GM23338 (cell line): Measurements from ENCODE around the gene HOTAIR. TPM values are rescaled to one million over a fixed set of nuclear protein-coding genes. Genes with fewer than 3 reads are reported as not detected.
A peak's percentile ranks its signal among the peaks of the same experiment; 100 is the strongest.

Experiments
- ATAC-seq: fragments of 200-7000 bp; cut with Tn5 transposase; 3 replicates; pipeline ENCODE4 v1.9.1; 2020
- DNase-seq: peaks from one replicate; pipeline ENCODE4 v3.0.0-alpha.2; 2015; ENCODE audit warnings: low spot score
- H2AFZ ChIP-seq: fragments of 200-600 bp; sonication (generic); 2 replicates; pipeline ENCODE4 v1.8.0; 2016; ENCODE audit warnings: antibody characterized with exemption, mild to moderate bottlenecking, moderate library complexity
- H3F3A ChIP-seq: fragments of 200-600 bp; sonication (generic); replicated peaks from 2 replicates; pipeline ENCODE4 v1.8.0; 2017; ENCODE audit warnings: antibody characterized with exemption, mixed run types, low read depth
- H3K27ac ChIP-seq: fragments of 200-600 bp; sonication (generic); 2 replicates; pipeline ENCODE4 v1.6.1; 2016; ENCODE audit warnings: low read depth
- H3K27me3 ChIP-seq: fragments of 200-600 bp; sonication (generic); 2 replicates; pipeline ENCODE4 v1.8.0; 2016; ENCODE audit warnings: mild to moderate bottlenecking, mixed run types, moderate library complexity; ENCODE audit not compliant: insufficient read depth
- H3K36me3 ChIP-seq: fragments of 200-600 bp; sonication (generic); 2 replicates; pipeline ENCODE4 v1.8.0; 2016; ENCODE audit warnings: mild to moderate bottlenecking; ENCODE audit not compliant: insufficient read depth
- H3K4me1 ChIP-seq: fragments of 200-600 bp; sonication (generic); 2 replicates; pipeline ENCODE4 v1.8.0; 2016; ENCODE audit warnings: mild to moderate bottlenecking, moderate library complexity; ENCODE audit not compliant: insufficient read depth
- H3K4me2 ChIP-seq: fragments of 200-600 bp; sonication (generic); 2 replicates; pipeline ENCODE4 v1.7.1; 2017; ENCODE audit warnings: mixed run types
- H3K4me3 ChIP-seq: fragments of 200-600 bp; sonication (generic); 2 replicates; pipeline ENCODE4 v1.6.1; 2016; ENCODE audit warnings: mixed run types
- H3K79me2 ChIP-seq: fragments of 200-600 bp; sonication (generic); replicated peaks from 2 replicates; pipeline ENCODE4 v1.8.0; 2017; ENCODE audit warnings: mild to moderate bottlenecking; ENCODE audit not compliant: insufficient read depth
- H3K9me2 ChIP-seq: fragments of 200-600 bp; sonication (generic); 2 replicates; pipeline ENCODE4 v1.8.0; 2017; ENCODE audit not compliant: insufficient read depth
- H4K20me1 ChIP-seq: fragments of 200-600 bp; sonication (generic); replicated peaks from 2 replicates; pipeline ENCODE4 v1.8.0; 2017; ENCODE audit warnings: mild to moderate bottlenecking; ENCODE audit not compliant: insufficient read depth
- H3K27ac Mint-ChIP-seq: 2 replicates; pipeline ENCODE4 v1.8.0; 2020; ENCODE audit warnings: inconsistent platforms, mild to moderate bottlenecking, moderate library complexity, mixed read lengths
- H3K27me3 Mint-ChIP-seq: 3 replicates; pipeline ENCODE4 v1.8.0; 2022; ENCODE audit warnings: low read depth, mild to moderate bottlenecking, moderate library complexity, mixed read lengths, inconsistent platforms; ENCODE audit not compliant: insufficient read depth, poor library complexity
- H3K36me3 Mint-ChIP-seq: 3 replicates; pipeline ENCODE4 v1.8.0; 2021; ENCODE audit warnings: low read depth, mild to moderate bottlenecking, inconsistent platforms, moderate library complexity, mixed read lengths
- H3K4me1 Mint-ChIP-seq: 3 replicates; pipeline ENCODE4 v1.8.0; 2020; ENCODE audit warnings: mild to moderate bottlenecking, inconsistent platforms, mixed read lengths
- H3K4me3 Mint-ChIP-seq: 3 replicates; pipeline ENCODE4 v1.8.0; 2021; ENCODE audit warnings: moderate library complexity, mild to moderate bottlenecking, inconsistent platforms, mixed read lengths
- H3K9me3 Mint-ChIP-seq: 3 replicates; pipeline ENCODE4 v1.8.0; 2020; ENCODE audit warnings: moderate library complexity, mild to moderate bottlenecking, inconsistent platforms, mixed read lengths
- CREB1 ChIP-seq: fragments of 250-450 bp; sonication (Bioruptor Pico); IDR thresholded peaks from 2 replicates; pipeline ENCODE4 v1.5.0; 2020; ENCODE audit warnings: low read depth, mild to moderate bottlenecking, moderate library complexity
- CTCF ChIP-seq, 2 experiments: fragments of 200-600 bp in 1 of 2; sonication (generic) in 1 of 2; conservative IDR thresholded peaks; 2 replicates each; pipeline versions ENCODE4 v1.5.1 to v1.6.1; 2016 to 2017; ENCODE audit warnings: antibody characterized with exemption in 2 of 2, low read depth in 2 of 2, mild to moderate bottlenecking in 2 of 2, moderate library complexity in 1 of 2
- ETS1 ChIP-seq: IDR thresholded peaks from 2 replicates; pipeline ENCODE4 v1.6.1; 2016; ENCODE audit warnings: antibody characterized with exemption
- JUNB ChIP-seq: IDR thresholded peaks from one replicate; pipeline ENCODE4 v1.6.1; 2016; ENCODE audit warnings: antibody characterized with exemption; ENCODE audit not compliant: unreplicated experiment
- NANOG ChIP-seq: IDR thresholded peaks from 2 replicates; pipeline ENCODE4 v1.6.1; 2016; ENCODE audit warnings: antibody characterized with exemption, borderline replicate concordance
- POLR2AphosphoS5 ChIP-seq: IDR thresholded peaks from 2 replicates; pipeline ENCODE4 v1.6.1; 2016; ENCODE audit warnings: antibody characterized with exemption, low read depth
- REST ChIP-seq: IDR thresholded peaks from one replicate; pipeline ENCODE4 v1.6.1; 2018; ENCODE audit warnings: antibody characterized with exemption; ENCODE audit not compliant: unreplicated experiment
- STAT1 ChIP-seq: IDR thresholded peaks from one replicate; pipeline ENCODE4 v1.6.1; 2016; ENCODE audit warnings: antibody characterized with exemption; ENCODE audit not compliant: unreplicated experiment
- ZNF114 ChIP-seq: fragments of 250-450 bp; sonication (Bioruptor Pico); IDR thresholded peaks from 2 replicates; pipeline ENCODE4 v1.5.0; 2020; ENCODE audit warnings: mild to moderate bottlenecking, moderate library complexity
- ZNF331 ChIP-seq: fragments of 250-450 bp; sonication (Bioruptor Pico); IDR thresholded peaks from 2 replicates; pipeline ENCODE4 v1.5.0; 2020; ENCODE audit warnings: low read depth, mild to moderate bottlenecking, moderate library complexity
- polyA plus RNA-seq: library from polyadenylated mRNA; unstranded; fragments of >200 nt; fragmentation: Nextera tagmentation; extraction: Ambion mirVana; gene quantifications from 2 replicates; pipeline ENCODE4 v1.2.1, GENCODE V29; 2016
- total RNA-seq: library from RNA; depleted of rRNA; stranded (reverse); fragments of >200 nt; shearing (Covaris generic); gene quantifications from 2 replicates; pipeline ENCODE4 v1.2.3, GENCODE V29; 2014

HOTAIR gene
- total and polyA plus RNA-seq, 2 experiments from 2014 or later = not detected

- TF ChIP-seq REST = no peak
- no peak for TF ChIP-seq POLR2AphosphoS5
- TF ChIP-seq CTCF (conservative IDR thresholded peaks at IDR 0.05; ENCODE audit: low read depth in 2 of 2) = no peak
- no peak for TF ChIP-seq ZNF331 (CRISPR knock-in tag)
- TF ChIP-seq ETS1 = no peak
- no peak for TF ChIP-seq STAT1
Measured at GRCh38 chr12:53956251-53956887, 18.4 kb downstream of the HOTAIR start (continued).

- no peak overlapping the region; the same call in 2 of the 3 replicates for H3K4me3 Mint-ChIP-seq
- TF ChIP-seq CREB1 (CRISPR knock-in tag) = no peak
- no peak for TF ChIP-seq POLR2AphosphoS5
- TF ChIP-seq JUNB = no peak
- TF ChIP-seq CTCF (conservative IDR thresholded peaks at IDR 0.05; ENCODE audit: low read depth in 2 of 2) = no peak
- TF ChIP-seq ZNF331 (CRISPR knock-in tag) = no peak
- no peak for TF ChIP-seq ETS1
- TF ChIP-seq NANOG = no peak
- TF ChIP-seq ZNF114 (CRISPR knock-in tag) = no peak
Measured at GRCh38 chr12:53955776-53956250, 18.9 kb downstream of the HOTAIR start.

More at GRCh38 chr12:53955776-53956250, 18.9 kb downstream of the HOTAIR start:
- Histone ChIP-seq H3K4me3 (peak overlapping the region; percentile 35; the same call in 1 of the 2 replicates), H3F3A (peaks cover 55% of the 10 kb centered on the region), H3K9me2 (no peaks in the 10 kb centered on the region), H3K79me2 (no peaks in the 10 kb centered on the region), H3K4me1 (peaks cover 13% of the 10 kb centered on the region), H3K27me3 (peaks cover 100% of the 10 kb centered on the region), H3K4me2 (peak overlapping the region; percentile 43), H3K27ac (no peak overlapping the region), H2AFZ (no peak overlapping the region), H3K36me3 (no peaks in the 10 kb centered on the region; the same call in 1 of the 2 replicates), H4K20me1 (peaks cover 52% of the 10 kb centered on the region)
- H3K36me3 Mint-ChIP-seq = peaks cover 3% of the 10 kb centered on the region; the same call in 1 of the 3 replicates
- DNase-seq = no peak
- ATAC-seq = no peak
- peaks cover 98% of the 10 kb centered on the region for H3K27me3 Mint-ChIP-seq
- no peak overlapping the region for H3K27ac Mint-ChIP-seq
- H3K4me1 Mint-ChIP-seq = peaks cover 27% of the 10 kb centered on the region
- peaks cover 6% of the 10 kb centered on the region for H3K9me3 Mint-ChIP-seq
